Gastrocnemius medialis (tissue), 4 donors: ENCODE data around the gene RSU1. TPM values are rescaled to one million over a fixed set of nuclear protein-coding genes. Genes with fewer than 3 reads are reported as not detected.
A peak's percentile ranks its signal among the peaks of the same experiment; 100 is the strongest.

Source experiments
- ATAC-seq, 2 donors: fragments of 150-250 bp; one replicate each; pipeline ENCODE4 v1.9.1; 2016
- DNase-seq, 2 donors: peaks; one replicate each; pipeline ENCODE4 v3.0.0-alpha.2; 2019
- H3K27ac ChIP-seq, 4 donors: fragments of 200-600 bp; sonication (generic); 1 replicate in 1 of 4; 2 replicates in 3 of 4; pipeline ENCODE4 v1.5.1; 2016 to 2018; ENCODE audit warnings: mild to moderate bottlenecking in 2 of 4, moderate library complexity in 1 of 4
- H3K27me3 ChIP-seq, 3 donors: fragments of 200-600 bp; sonication (generic) in 2 of 3; 1 replicate in 1 of 3; 2 replicates in 2 of 3; pipeline versions ENCODE4 v1.5.1 to v1.6.0; 2016 to 2019; ENCODE audit warnings: mild to moderate bottlenecking in 1 of 3, moderate library complexity in 1 of 3
- H3K36me3 ChIP-seq, 2 donors: fragments of 200-600 bp; sonication (generic) in 1 of 2; one replicate each; pipeline ENCODE4 v1.5.1; 2017 to 2018
- H3K4me1 ChIP-seq, 2 donors: fragments of 200-600 bp; sonication (generic) in 1 of 2; one replicate each; pipeline ENCODE4 v1.5.1; 2016 to 2017; ENCODE audit warnings: mild to moderate bottlenecking in 2 of 2
- H3K4me3 ChIP-seq, 4 donors: fragments of 200-600 bp; sonication (generic) in 3 of 4; 1 replicate in 1 of 4; 2 replicates in 3 of 4; pipeline ENCODE4 v1.5.1; 2016 to 2019; ENCODE audit warnings: mild to moderate bottlenecking in 2 of 4
- H3K9me3 ChIP-seq, 3 donors: fragments of 200-600 bp; sonication (generic) in 2 of 3; 1 replicate in 1 of 3; 2 replicates in 2 of 3; pipeline ENCODE4 v1.5.1; 2016 to 2019
- CTCF ChIP-seq, 5 experiments: fragments of 450-650 bp in 3 of 5; fragments of 200-600 bp in 2 of 5; sonication (generic) in 2 of 5; IDR thresholded peaks in 4 of 5; conservative IDR thresholded peaks in 1 of 5; 1 replicate in 4 of 5; 2 replicates in 1 of 5; pipeline ENCODE4 v1.5.1; 2016 to 2019; ENCODE audit warnings: antibody characterized with exemption in 5 of 5, mild to moderate bottlenecking in 3 of 5, moderate library complexity in 3 of 5
- POLR2A ChIP-seq, 2 donors: fragments of 450-650 bp; IDR thresholded peaks; one replicate each; pipeline ENCODE4 v1.6.1; 2017; ENCODE audit warnings: antibody characterized with exemption in 2 of 2, mild to moderate bottlenecking in 2 of 2, moderate library complexity in 2 of 2
- in situ Hi-C, 4 donors: fragments of 200-750 bp; cut with MboI; loops; one replicate each; pipeline versions ENCODE4 v1.15.0 to v1.8.0; 2017; ENCODE audit warnings: low sequenced_read_pairs in 4 of 4
- intact Hi-C: fragments of 100-400 bp; cut with DNase I; formaldehyde crosslinking; loops from one replicate; pipeline ENCODE4 v1.15.1; 2023; ENCODE audit warnings: low total_unique reads
- total RNA-seq, 4 donors: library from RNA; depleted of rRNA; stranded (reverse); fragments of >200 nt; gene quantifications; one replicate each; pipeline versions ENCODE4 v1.1.0 to v1.2.3, GENCODE V29; 2016

The RSU1 gene
- total RNA-seq, 4 donors from 2014 or later, result 24.2 to 32.8 (median 26.1) TPM

- DNase-seq (no peak), ATAC-seq (no peak)
- Histone ChIP-seq H3K9me3 (no peaks in the 10 kb centered on the region), H3K27me3 (no peaks in the 10 kb centered on the region), H3K36me3 (no peaks in the 10 kb centered on the region), H3K4me3 (no peak overlapping the region), H3K4me1 (peaks cover 2 to 3% of the 10 kb centered on the region in 2 donors), H3K27ac (no peak overlapping the region)
- in situ Hi-C loops (loop anchor here (25.0 kb wide), 2 partner anchors 875 to 900 kb away; no protein-coding TSS in a partner anchor), intact Hi-C loops (no loop called here)
- TF ChIP-seq CTCF (IDR thresholded peaks at IDR 0.05 in 4 of 5, conservative IDR thresholded peaks at IDR 0.05 in 1 of 5) (no peak), POLR2A (IDR thresholded peaks at IDR 0.05) (no peak)
These were observed 29.8 kb downstream of the RSU1 start for GRCh38 chr10:16787361-16787791.

DNA sequence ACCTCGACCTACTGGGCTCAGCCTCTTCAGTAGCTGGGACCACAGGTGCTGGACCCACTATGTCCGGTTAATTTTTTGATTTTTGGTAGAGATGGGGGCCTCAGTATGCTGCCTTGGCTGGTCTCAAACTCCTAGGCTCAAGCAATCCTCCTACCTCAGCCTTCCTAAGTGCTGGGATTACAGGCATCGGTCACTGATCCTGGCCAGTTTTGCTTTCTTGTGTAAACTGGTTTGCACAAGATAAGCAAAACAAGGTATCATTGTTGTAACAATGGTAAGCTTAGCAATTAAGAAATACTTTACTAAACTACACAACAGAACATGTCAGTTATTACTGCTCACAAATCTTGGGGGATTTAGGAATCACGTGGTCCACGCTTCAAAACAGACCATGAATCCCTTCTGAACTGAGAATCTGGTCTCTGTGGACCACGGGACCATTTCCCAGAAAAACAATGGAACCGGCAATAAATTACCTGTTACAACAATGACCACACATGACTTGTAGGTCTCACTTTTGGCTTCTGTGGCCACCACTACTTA, 36.8 kb downstream of the RSU1 start:
- no peak for ATAC-seq
- in situ Hi-C loops (loop anchor here (25.0 kb wide), 2 partner anchors 868 to 893 kb away; no protein-coding TSS in a partner anchor), intact Hi-C loops (no loop called here)
- H3K4me3 ChIP-seq, result no peak overlapping the region
- H3K9me3 ChIP-seq, result no peaks in the 10 kb centered on the region
- no peak for TF ChIP-seq CTCF (IDR thresholded peaks at IDR 0.05 in 4 of 5, conservative IDR thresholded peaks at IDR 0.05 in 1 of 5)
- no peak for TF ChIP-seq POLR2A (IDR thresholded peaks at IDR 0.05)
- H3K27ac ChIP-seq, result no peak overlapping the region
- H3K27me3 ChIP-seq, result no peaks in the 10 kb centered on the region
- H3K36me3 ChIP-seq, result no peaks in the 10 kb centered on the region
- DNase-seq, result no peak
- H3K4me1 ChIP-seq, result peaks cover 17% of the 10 kb centered on the region in 2 donors

GRCh38 chr10:16779384-16779915, 37.8 kb downstream of the RSU1 start:
- H3K9me3 ChIP-seq, result no peaks in the 10 kb centered on the region
- H3K27ac ChIP-seq, result no peak overlapping the region
- peaks cover 17% of the 10 kb centered on the region in 2 donors for H3K4me1 ChIP-seq
- no peak overlapping the region for H3K4me3 ChIP-seq
- no peaks in the 10 kb centered on the region for H3K36me3 ChIP-seq
- intact Hi-C loops (loop anchor here (5.0 to 10.0 kb wide), 2 partner anchors 875 to 902 kb away; no protein-coding TSS in a partner anchor), in situ Hi-C loops (loop anchor here (25.0 kb wide), 2 partner anchors 867 to 892 kb away; no protein-coding TSS in a partner anchor)
- no peak for ATAC-seq
- no peak for DNase-seq
- TF ChIP-seq POLR2A (IDR thresholded peaks at IDR 0.05) (no peak), CTCF (IDR thresholded peaks at IDR 0.05 in 4 of 5, conservative IDR thresholded peaks at IDR 0.05 in 1 of 5) (no peak)
- no peaks in the 10 kb centered on the region for H3K27me3 ChIP-seq

DNA sequence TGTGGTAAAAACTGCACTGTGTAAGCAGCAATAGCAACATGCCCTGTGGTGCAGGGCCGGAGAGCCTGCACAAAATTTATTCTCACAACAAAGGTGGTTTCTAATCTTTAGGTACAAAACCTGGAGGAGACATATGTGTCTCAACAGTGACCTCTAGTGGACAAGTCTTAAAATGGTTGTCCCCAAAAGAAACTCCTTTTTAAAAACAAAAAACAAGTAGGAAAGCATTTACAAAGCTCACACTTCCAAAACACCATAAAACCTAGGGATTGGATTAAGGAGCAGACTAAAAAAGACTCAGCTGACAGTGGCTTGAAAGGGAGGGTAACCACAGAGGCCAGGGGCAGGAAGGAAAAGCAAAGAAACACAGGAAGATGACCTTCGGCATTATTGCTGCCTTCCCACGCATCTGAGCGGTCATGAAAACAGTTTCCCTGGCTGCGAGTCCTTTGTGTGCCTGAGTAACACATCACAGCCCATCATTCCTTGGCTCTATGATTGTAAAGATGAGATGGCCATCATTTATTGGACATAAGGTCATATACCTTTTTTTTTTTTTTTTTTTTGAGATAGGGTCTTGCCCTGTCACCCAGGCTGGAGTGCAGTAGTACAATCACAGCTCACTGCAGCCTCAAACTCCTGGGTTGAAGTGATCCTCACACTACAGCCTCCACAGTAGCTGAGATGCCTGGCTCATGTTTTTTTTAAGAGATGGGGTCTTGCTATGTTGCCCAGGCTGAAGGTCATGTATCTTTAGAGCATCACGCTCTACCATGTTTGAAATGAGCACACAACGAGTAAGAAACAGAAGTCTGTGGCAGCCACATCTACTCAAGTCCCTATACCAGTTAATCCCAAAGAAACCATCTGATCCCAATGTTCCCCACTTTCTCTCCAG, 39.5 kb downstream of the RSU1 start:
- intact Hi-C loops, result loop anchor here (5.0 to 10.0 kb wide), 2 partner anchors 873 to 900 kb away; no protein-coding TSS in a partner anchor
- in situ Hi-C loops, result loop anchor here (25.0 kb wide), 2 partner anchors 865 to 890 kb away; no protein-coding TSS in a partner anchor
- H3K4me3 ChIP-seq, result no peak overlapping the region
- H3K36me3 ChIP-seq, result no peaks in the 10 kb centered on the region
- peak overlapping the region in 3 of 4 donors; percentile 16 to 50 (median 35) for H3K27ac ChIP-seq
- no peaks in the 10 kb centered on the region for H3K27me3 ChIP-seq
- peak; percentile 19 to 44 for ATAC-seq
- no peak for DNase-seq
- H3K9me3 ChIP-seq, result no peaks in the 10 kb centered on the region
- TF ChIP-seq POLR2A (IDR thresholded peaks at IDR 0.05) (no peak), CTCF (IDR thresholded peaks at IDR 0.05 in 4 of 5, conservative IDR thresholded peaks at IDR 0.05 in 1 of 5) (peak; percentile 47 to 80 (median 62))
- H3K4me1 ChIP-seq, result peaks cover 17 to 20% of the 10 kb centered on the region in 2 donors
